Transverse colon (tissue), 3 donors: ENCODE measurements around the gene ANXA8L1.
"Not testable (repeated sequence)": the region's sequence is repeated elsewhere in the genome, so short reads cannot be mapped to it uniquely, and the experiment has no call there.

Experiments used
- CTCF ChIP-seq, 5 experiments: fragments of 200-600 bp in 3 of 5; fragments of 450-650 bp in 2 of 5; sonication (generic) in 3 of 5; IDR thresholded peaks; 1 replicate in 2 of 5; 2 replicates in 3 of 5; pipeline ENCODE4 v1.5.1; 2016 to 2017; ENCODE audit warnings: antibody characterized with exemption in 5 of 5, inconsistent platforms in 3 of 5, mild to moderate bottlenecking in 2 of 5, moderate library complexity in 1 of 5
- POLR2A ChIP-seq: fragments of 450-650 bp; IDR thresholded peaks from one replicate; pipeline ENCODE4 v1.6.1; 2016; ENCODE audit warnings: antibody characterized with exemption, mild to moderate bottlenecking, moderate library complexity

GRCh38 chr10:46368956-46369355 lies 6.6 kb upstream of the ANXA8L1 start:
- not testable (repeated sequence) for TF ChIP-seq POLR2A; CTCF (IDR thresholded peaks at IDR 0.05)
